ENCODE data around the gene GPAM. TPM values are rescaled to one million over a fixed set of nuclear protein-coding genes. Genes with fewer than 3 reads are reported as not detected.

Gene GPAM
- total RNA-seq, 2 experiments from 2014 or later: 7.5 to 13.0 TPM

DNA sequence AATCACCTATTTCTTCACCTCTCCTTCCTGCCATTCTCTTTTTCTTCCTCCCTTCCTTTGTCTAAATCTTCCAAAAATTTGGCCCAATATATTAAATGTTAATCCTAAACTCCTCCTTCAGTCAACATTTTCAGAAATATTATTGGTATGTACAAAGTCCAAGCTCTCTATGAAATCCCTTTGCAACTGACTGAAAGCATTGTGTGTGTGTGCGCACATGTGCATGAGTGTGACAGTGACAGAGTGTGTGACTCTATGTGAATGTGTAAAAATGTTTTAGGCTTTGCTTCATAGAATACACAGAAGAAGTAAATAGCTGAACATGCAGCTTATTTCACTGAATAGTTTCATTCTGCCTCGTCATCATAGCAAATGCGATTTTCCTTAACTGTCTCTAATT is 7.0 kb downstream of the GPAM start:
- H2AFZ ChIP-seq (ENCODE audit: low read length): no peak overlapping the region
- no peak for DNase-seq (ENCODE audit: low spot score)
- CTCF ChIA-PET (ENCODE audit: unreplicated experiment): no interaction called here
- no TSS peak for BruUV-seq (replicated peaks)
- H3K9me2 ChIP-seq (ENCODE audit: insufficient read depth, low read length): no peaks in the 10 kb centered on the region
- H3K4me1 ChIP-seq (ENCODE audit: insufficient read depth, low read length, poor library complexity, severe bottlenecking): no peaks in the 10 kb centered on the region
- no peak overlapping the region for H3K4me3 ChIP-seq (ENCODE audit: low read depth, low read length, poor library complexity, severe bottlenecking)
- H3K4me2 ChIP-seq (ENCODE audit: low read length): no peak overlapping the region
- TF ChIP-seq EZH2phosphoT487 (IDR thresholded peaks at IDR 0.05; ENCODE audit: borderline replicate concordance, low read depth, low read length) (no peak), CTCF (conservative IDR thresholded peaks at IDR 0.05; ENCODE audit: low read length) (no peak)
- H3K79me2 ChIP-seq (ENCODE audit: insufficient read depth, low read depth, low read length): no peaks in the 10 kb centered on the region
- POLR2A ChIA-PET: interaction anchor here (1.0 to 1.4 kb wide), 3 partner anchors 8 to 19 kb away, joined by 3 to 6 read pairs (median 3); no protein-coding TSS in a partner anchor
- no peaks in the 10 kb centered on the region for H4K20me1 ChIP-seq (ENCODE audit: insufficient read depth, low read length)
- peaks cover 80% of the 10 kb centered on the region for H3K36me3 ChIP-seq (ENCODE audit: insufficient read depth, low read length)
- intact Hi-C loops (cut with micrococcal nuclease; ENCODE audit: unreplicated experiment): no loop called here
- H3K9me3 ChIP-seq (ENCODE audit: low read length): no peaks in the 10 kb centered on the region
- H3K27ac ChIP-seq (ENCODE audit: low read depth, low read length, poor library complexity, severe bottlenecking): no peak overlapping the region

DNA sequence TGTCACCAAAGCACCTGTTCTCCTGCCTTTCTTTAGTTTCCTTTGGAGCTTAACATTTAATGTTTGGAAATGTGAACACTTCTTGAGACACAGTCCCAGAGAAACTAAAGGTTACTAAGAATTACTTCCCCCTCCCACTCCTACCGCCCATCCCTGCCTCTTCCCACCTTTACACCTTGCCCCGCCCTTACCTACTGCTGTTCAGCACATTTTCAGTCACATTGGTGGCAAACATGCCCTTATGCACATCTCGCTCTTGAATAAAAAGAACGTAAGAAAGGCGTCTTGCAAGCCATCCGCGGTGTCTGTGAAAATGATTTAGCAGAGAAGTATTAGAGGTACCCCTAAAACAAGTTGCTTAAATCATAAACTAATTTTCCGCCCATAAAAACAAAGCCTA is 8.2 kb downstream of the GPAM start:
- Histone ChIP-seq H3K79me2 (ENCODE audit: insufficient read depth, low read depth, low read length) (no peaks in the 10 kb centered on the region), H3K27ac (ENCODE audit: low read depth, low read length, poor library complexity, severe bottlenecking) (no peak overlapping the region), H2AFZ (ENCODE audit: low read length) (no peak overlapping the region), H4K20me1 (ENCODE audit: insufficient read depth, low read length) (no peaks in the 10 kb centered on the region), H3K9me3 (ENCODE audit: low read length) (no peaks in the 10 kb centered on the region), H3K36me3 (ENCODE audit: insufficient read depth, low read length) (peaks cover 91% of the 10 kb centered on the region), H3K4me3 (ENCODE audit: low read depth, low read length, poor library complexity, severe bottlenecking) (no peak overlapping the region), H3K9me2 (ENCODE audit: insufficient read depth, low read length) (no peaks in the 10 kb centered on the region), H3K4me2 (ENCODE audit: low read length) (no peak overlapping the region), H3K4me1 (ENCODE audit: insufficient read depth, low read length, poor library complexity, severe bottlenecking) (no peaks in the 10 kb centered on the region)
- no TSS peak for BruUV-seq (replicated peaks)
- TF ChIP-seq CTCF (conservative IDR thresholded peaks at IDR 0.05; ENCODE audit: low read length): no peak
- TF ChIP-seq EZH2phosphoT487 (IDR thresholded peaks at IDR 0.05; ENCODE audit: borderline replicate concordance, low read depth, low read length): no peak
- ChIA-PET POLR2A (interaction anchor here (1.0 kb wide), 1 partner anchor 9 kb away, joined by 3 read pairs; no protein-coding TSS in a partner anchor), CTCF (ENCODE audit: unreplicated experiment) (no interaction called here)
- no peak for DNase-seq (ENCODE audit: low spot score)
- intact Hi-C loops (cut with micrococcal nuclease; ENCODE audit: unreplicated experiment): no loop called here

DNA sequence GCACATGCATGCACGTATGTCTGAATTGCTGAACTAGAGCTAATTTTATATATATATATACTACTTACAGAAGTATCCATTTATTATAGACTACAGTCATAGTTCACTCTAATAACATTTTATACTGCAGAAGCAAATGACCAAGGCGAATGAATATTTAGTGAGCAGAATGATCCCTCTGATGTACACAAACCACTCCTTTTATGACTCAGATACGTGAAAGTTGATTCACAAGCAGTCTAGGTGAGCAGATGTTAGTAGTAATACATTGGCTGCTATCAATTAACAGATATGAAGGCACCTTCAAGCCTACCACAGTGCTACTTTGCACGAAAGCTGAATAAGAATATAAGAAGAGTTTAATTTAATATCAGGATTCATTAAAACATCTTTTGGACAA is 10.4 kb downstream of the GPAM start:
- no peak overlapping the region for H3K4me2 ChIP-seq (ENCODE audit: low read length)
- TF ChIP-seq EZH2phosphoT487 (IDR thresholded peaks at IDR 0.05; ENCODE audit: borderline replicate concordance, low read depth, low read length): no peak
- no peak for TF ChIP-seq CTCF (conservative IDR thresholded peaks at IDR 0.05; ENCODE audit: low read length)
- H3K9me2 ChIP-seq (ENCODE audit: insufficient read depth, low read length): no peaks in the 10 kb centered on the region
- BruUV-seq (replicated peaks): no TSS peak
- H3K4me3 ChIP-seq (ENCODE audit: low read depth, low read length, poor library complexity, severe bottlenecking): no peak overlapping the region
- no peaks in the 10 kb centered on the region for H3K4me1 ChIP-seq (ENCODE audit: insufficient read depth, low read length, poor library complexity, severe bottlenecking)
- intact Hi-C loops (cut with micrococcal nuclease; ENCODE audit: unreplicated experiment): no loop called here
- no peaks in the 10 kb centered on the region for H4K20me1 ChIP-seq (ENCODE audit: insufficient read depth, low read length)
- CTCF ChIA-PET (ENCODE audit: unreplicated experiment): no interaction called here
- no peaks in the 10 kb centered on the region for H3K9me3 ChIP-seq (ENCODE audit: low read length)
- no peak overlapping the region for H2AFZ ChIP-seq (ENCODE audit: low read length)
- H3K27ac ChIP-seq (ENCODE audit: low read depth, low read length, poor library complexity, severe bottlenecking): no peak overlapping the region
- H3K36me3 ChIP-seq (ENCODE audit: insufficient read depth, low read length): peaks cover 90% of the 10 kb centered on the region
- H3K79me2 ChIP-seq (ENCODE audit: insufficient read depth, low read depth, low read length): no peaks in the 10 kb centered on the region
- no peak for DNase-seq (ENCODE audit: low spot score)
- POLR2A ChIA-PET: interaction anchor here (0.5 to 4.8 kb wide), 2 partner anchors 9 to 14 kb away, joined by 4 to 28 read pairs; partner anchors contain the start of gene GPAM
